Endothelial cell of umbilical vein (primary cell): ENCODE results near the gene KCNQ1OT1. TPM values are rescaled to one million over a fixed set of nuclear protein-coding genes. Genes with fewer than 3 reads are reported as not detected.

ENCODE experiments used
- BruUV-seq: library from RNA; stranded (reverse); fragments of 400-500 nt; replicated peaks from 2 replicates; lab custom pipeline; 2021; lab: Mats Ljungman, UMichigan
- CTCF ChIA-PET: fragments of 300-600, 350-600 bp; sonication (Branson Sonifier 250); formaldehyde crosslinking; loops from one replicate; lab custom pipeline; 2021; ENCODE audit warnings: antibody characterized with exemption, inconsistent platforms; lab: Charles Lee
- POLR2A ChIA-PET: fragments of 300-600, 350-600 bp; sonication (Branson Sonifier 250); formaldehyde crosslinking; loops from one replicate; lab custom pipeline; 2021; ENCODE audit warnings: antibody characterized with exemption, inconsistent platforms; lab: Charles Lee
- DNase-seq: peaks from one replicate; pipeline ENCODE4 v3.0.0-alpha.2; 2011; ENCODE audit warnings: low read depth, low spot score
- FAIRE-seq: peaks from 2 replicates; lab custom pipeline; 2011; peaks lifted over from hg19 to GRCh38; lab: Jason Lieb, UNC
- H2AFZ ChIP-seq: 2 replicates; pipeline ENCODE4 v1.6.0; 2012; ENCODE audit warnings: low read depth, low read length, control low read depth, inconsistent platforms
- H3K27ac ChIP-seq: 2 replicates; pipeline ENCODE4 v1.5.1; 2011; ENCODE audit warnings: low read depth, mild to moderate bottlenecking, control low read depth, low read length, moderate library complexity; ENCODE audit not compliant: insufficient read depth
- H3K27me3 ChIP-seq, 2 experiments: 2 replicates each; pipeline versions ENCODE4 v1.6.0 to v1.6.1; 2011; ENCODE audit warnings: low read length in 2 of 2, mixed read lengths in 1 of 2; ENCODE audit not compliant: control insufficient read depth in 2 of 2, insufficient read depth in 2 of 2
- H3K36me3 ChIP-seq, 2 experiments: 2 replicates in 1 of 2; 3 replicates in 1 of 2; pipeline ENCODE4 v1.5.1; 2011; ENCODE audit warnings: low read length in 2 of 2, mild to moderate bottlenecking in 1 of 2, moderate library complexity in 1 of 2; ENCODE audit not compliant: control insufficient read depth in 2 of 2, insufficient read depth in 2 of 2; ENCODE audit errors: extremely low read depth in 1 of 2
- H3K4me1 ChIP-seq: 3 replicates; pipeline ENCODE4 v1.5.1; 2011; ENCODE audit warnings: mild to moderate bottlenecking, low read length; ENCODE audit not compliant: control insufficient read depth, insufficient read depth; ENCODE audit errors: extremely low read depth
- H3K4me2 ChIP-seq: 2 replicates; pipeline ENCODE4 v1.6.1; 2011; ENCODE audit warnings: low read length, control low read depth, mixed read lengths; ENCODE audit not compliant: insufficient read depth
- H3K4me3 ChIP-seq, 3 experiments: fragments of 200-600 bp in 1 of 3; sonication (generic), shearing (Covaris generic) in 1 of 3; replicated peaks in 1 of 3; 2 replicates each; pipeline ENCODE4 v1.5.1; 2011 to 2016; ENCODE audit warnings: control low read depth in 3 of 3, low read length in 3 of 3, mild to moderate bottlenecking in 2 of 3, inconsistent platforms in 1 of 3, low read depth in 1 of 3, moderate library complexity in 1 of 3; ENCODE audit not compliant: insufficient read depth in 1 of 3
- H3K79me2 ChIP-seq: 2 replicates; pipeline ENCODE4 v1.6.0; 2012; ENCODE audit warnings: low read length, inconsistent platforms; ENCODE audit not compliant: control insufficient read depth, insufficient read depth
- H3K9ac ChIP-seq: replicated peaks from 2 replicates; pipeline ENCODE3; 2011; ENCODE audit warnings: low read length, control low read depth; ENCODE audit not compliant: insufficient read depth; ENCODE audit errors: extremely low read depth
- H3K9me1 ChIP-seq: replicated peaks from 3 replicates; pipeline ENCODE4 v1.6.0; 2011; ENCODE audit warnings: mild to moderate bottlenecking, low read length; ENCODE audit not compliant: control insufficient read depth, insufficient read depth; ENCODE audit errors: extremely low read depth
- H3K9me3 ChIP-seq: replicated peaks from 2 replicates; pipeline ENCODE4 v1.5.1; 2012; ENCODE audit warnings: low read length, inconsistent platforms; ENCODE audit not compliant: control insufficient read depth, insufficient read depth
- H4K20me1 ChIP-seq: replicated peaks from 2 replicates; pipeline ENCODE3; 2011; ENCODE audit warnings: mild to moderate bottlenecking, low read length; ENCODE audit not compliant: control insufficient read depth, insufficient read depth; ENCODE audit errors: extremely low read depth
- EZH2 ChIP-seq: IDR thresholded peaks from 2 replicates; pipeline ENCODE4 v1.6.1; 2012; ENCODE audit warnings: borderline replicate concordance, low read depth, mild to moderate bottlenecking, moderate library complexity, low read length, inconsistent platforms; ENCODE audit not compliant: severe bottlenecking
- FOS ChIP-seq: IDR thresholded peaks from 2 replicates; pipeline ENCODE4 v1.6.1; 2011; ENCODE audit warnings: mild to moderate bottlenecking, low read length, moderate library complexity, borderline replicate concordance; ENCODE audit not compliant: insufficient read depth
- GATA2 ChIP-seq: IDR thresholded peaks from 2 replicates; pipeline ENCODE4 v1.7.0; 2011; ENCODE audit warnings: low read depth, mild to moderate bottlenecking, moderate library complexity, mixed read lengths, low read length; ENCODE audit not compliant: insufficient read length, insufficient read depth
- JUN ChIP-seq: IDR thresholded peaks from 2 replicates; pipeline ENCODE4 v1.6.1; 2011; ENCODE audit warnings: borderline replicate concordance, low read depth; ENCODE audit not compliant: insufficient read length, insufficient read depth
- MYC ChIP-seq: IDR thresholded peaks from one replicate; pipeline ENCODE4 v1.6.1; 2011; ENCODE audit warnings: mild to moderate bottlenecking, low read depth, low read length
- POLR2A ChIP-seq: IDR thresholded peaks from 2 replicates; pipeline ENCODE4 v1.6.1; 2012; ENCODE audit warnings: low read depth, mild to moderate bottlenecking, control low read depth, low read length
- POLR2AphosphoS5 ChIP-seq: IDR thresholded peaks from 2 replicates; pipeline ENCODE4 v1.6.1; 2012; ENCODE audit warnings: low read depth, mild to moderate bottlenecking, control low read depth, low read length, moderate library complexity; ENCODE audit not compliant: insufficient read depth
- dilution Hi-C: fragments of 300-500 bp; cut with MboI; formaldehyde crosslinking; loops from one replicate; pipeline ENCODE4 v1.15.0; 2019; ENCODE audit warnings: low sequenced_read_pairs; ENCODE audit not compliant: extremely low pct_ligation_motif_present
- intact Hi-C: fragments of 100-400 bp; cut with micrococcal nuclease; formaldehyde crosslinking; loops from one replicate; pipeline ENCODE4 v1.10.0; 2022
- polyA plus RNA-seq, 4 experiments: library from polyadenylated mRNA; depleted of rRNA in 3 of 4; stranded (reverse) in 3 of 4; unstranded in 1 of 4; fragments of >200 nt; gene quantifications; 2 replicates each; pipeline versions ENCODE4 v1.2.1 to v1.2.3, GENCODE V29; 2011 to 2012; ENCODE audit warnings: missing spikeins in 1 of 4
- total RNA-seq: library from RNA; stranded (reverse); gene quantifications from 2 replicates; pipeline ENCODE4 v1.2.3, GENCODE V29; 2021
- TF ChIP-seq, protein P1 (sequence below), 2 donors: IDR thresholded peaks; 1 replicate in 1 of 2; 2 replicates in 1 of 2; pipeline ENCODE4 v1.5.1; 2011; ENCODE audit warnings: low read length in 2 of 2, mild to moderate bottlenecking in 2 of 2, moderate library complexity in 2 of 2, control low read depth in 1 of 2, inconsistent platforms in 1 of 2, low read depth in 1 of 2; ENCODE audit not compliant: insufficient read depth in 1 of 2; ENCODE audit errors: extremely low read depth in 1 of 2
- TF ChIP-seq, protein P2 (sequence below): IDR thresholded peaks from 2 replicates; pipeline ENCODE4 v1.6.1; 2011; ENCODE audit not compliant: insufficient read depth, insufficient read length

KCNQ1OT1 gene
- total and polyA plus RNA-seq, 2 donors (not counting 3 experiments of a cell fraction or from before 2014, with no cell fraction given) = 0.11 to 1.8 TPM

DNA sequence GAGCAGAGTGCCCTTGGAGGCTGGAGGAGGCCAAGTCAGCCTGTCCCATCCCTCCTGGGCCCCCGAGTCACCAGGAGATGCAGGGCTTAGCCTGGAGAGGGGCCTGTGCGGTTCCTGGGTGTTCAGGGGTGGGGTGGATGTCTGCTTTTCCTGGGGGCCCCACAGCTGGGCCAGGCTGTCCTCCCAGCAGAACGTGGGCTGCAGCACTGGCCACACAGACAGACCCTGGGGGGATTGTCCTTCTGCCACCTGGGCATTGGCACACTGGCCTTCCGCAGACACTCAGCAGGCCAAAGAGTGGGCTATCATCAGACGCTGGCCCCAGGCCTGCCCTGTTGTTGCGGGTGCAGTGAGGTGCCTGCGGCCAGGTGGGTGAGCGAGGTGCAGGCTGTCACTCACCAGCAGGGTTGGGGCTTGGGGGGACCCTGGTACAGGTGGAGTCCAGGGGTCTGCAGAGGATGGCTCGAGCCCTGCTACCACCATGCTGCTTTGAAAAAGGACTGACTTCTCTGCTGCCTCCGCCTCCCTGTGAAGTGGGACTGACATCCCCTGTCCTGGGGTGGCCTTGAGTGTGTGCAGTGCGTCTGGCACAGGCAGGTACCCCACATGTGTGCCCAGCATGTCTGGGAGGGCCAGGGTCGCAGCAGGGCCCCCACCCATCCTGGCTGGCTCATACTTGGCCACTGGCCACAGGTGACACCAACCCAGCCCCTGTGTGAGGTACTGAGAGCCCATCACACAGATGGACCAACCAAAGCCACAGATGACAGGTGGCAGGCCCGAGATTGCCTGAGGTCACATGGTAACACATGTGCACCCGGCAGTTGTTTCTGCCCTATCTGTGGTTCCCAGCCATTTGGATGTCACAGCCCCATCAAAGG is 39.0 kb upstream of the KCNQ1OT1 start:
- intact Hi-C loops = no loop called here
- Histone ChIP-seq H3K4me2 (no peak overlapping the region), H3K4me3 (no peak overlapping the region), H2AFZ (no peak overlapping the region), H4K20me1 (no peaks in the 10 kb centered on the region), H3K9me1 (no peaks in the 10 kb centered on the region), H3K4me1 (no peaks in the 10 kb centered on the region), H3K27ac (no peak overlapping the region), H3K9me3 (no peaks in the 10 kb centered on the region), H3K9ac (no peak overlapping the region), H3K27me3 (no peaks in the 10 kb centered on the region), H3K79me2 (no peaks in the 10 kb centered on the region), H3K36me3 (no peaks in the 10 kb centered on the region)
- DNase-seq (no peak), FAIRE-seq (no peak)
- TF ChIP-seq MYC = no peak
- no peak for TF ChIP-seq GATA2
- no peak for TF ChIP-seq POLR2AphosphoS5
- TF ChIP-seq, protein P1, sequence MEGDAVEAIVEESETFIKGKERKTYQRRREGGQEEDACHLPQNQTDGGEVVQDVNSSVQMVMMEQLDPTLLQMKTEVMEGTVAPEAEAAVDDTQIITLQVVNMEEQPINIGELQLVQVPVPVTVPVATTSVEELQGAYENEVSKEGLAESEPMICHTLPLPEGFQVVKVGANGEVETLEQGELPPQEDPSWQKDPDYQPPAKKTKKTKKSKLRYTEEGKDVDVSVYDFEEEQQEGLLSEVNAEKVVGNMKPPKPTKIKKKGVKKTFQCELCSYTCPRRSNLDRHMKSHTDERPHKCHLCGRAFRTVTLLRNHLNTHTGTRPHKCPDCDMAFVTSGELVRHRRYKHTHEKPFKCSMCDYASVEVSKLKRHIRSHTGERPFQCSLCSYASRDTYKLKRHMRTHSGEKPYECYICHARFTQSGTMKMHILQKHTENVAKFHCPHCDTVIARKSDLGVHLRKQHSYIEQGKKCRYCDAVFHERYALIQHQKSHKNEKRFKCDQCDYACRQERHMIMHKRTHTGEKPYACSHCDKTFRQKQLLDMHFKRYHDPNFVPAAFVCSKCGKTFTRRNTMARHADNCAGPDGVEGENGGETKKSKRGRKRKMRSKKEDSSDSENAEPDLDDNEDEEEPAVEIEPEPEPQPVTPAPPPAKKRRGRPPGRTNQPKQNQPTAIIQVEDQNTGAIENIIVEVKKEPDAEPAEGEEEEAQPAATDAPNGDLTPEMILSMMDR (IDR thresholded peaks at IDR 0.05; ENCODE audit: extremely low read depth in 1 of 2, insufficient read depth in 1 of 2, low read depth in 1 of 2, low read length in 2 of 2) = no peak
- no peak for TF ChIP-seq FOS
- TF ChIP-seq, protein P2, sequence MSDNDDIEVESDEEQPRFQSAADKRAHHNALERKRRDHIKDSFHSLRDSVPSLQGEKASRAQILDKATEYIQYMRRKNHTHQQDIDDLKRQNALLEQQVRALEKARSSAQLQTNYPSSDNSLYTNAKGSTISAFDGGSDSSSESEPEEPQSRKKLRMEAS = no peak
- no peak for TF ChIP-seq JUN
- no peak for TF ChIP-seq EZH2
- TF ChIP-seq POLR2A = no peak
- POLR2A ChIA-PET = no interaction called here
- dilution Hi-C loops = no loop called here
- CTCF ChIA-PET = no interaction called here
- BruUV-seq = no TSS peak
